SK-N-SH treated with all-trans-retinoic acid at 6 μM for 48 hours (cell line): Measurements from ENCODE around the gene CSNK1D.

Source experiments
- CSDC2 ChIP-seq: fragments of 250-450 bp; sonication (Bioruptor Pico); IDR thresholded peaks from 2 replicates; pipeline ENCODE4 v1.5.0; 2020; ENCODE audit warnings: mild to moderate bottlenecking, moderate library complexity
- OSR1 ChIP-seq: fragments of 250-450 bp; sonication (Bioruptor Pico); IDR thresholded peaks from 2 replicates; pipeline ENCODE4 v1.8.0; 2022; ENCODE audit warnings: moderate library complexity, mild to moderate bottlenecking, inconsistent platforms
- PATZ1 ChIP-seq: fragments of 250-450 bp; sonication (Bioruptor Pico); IDR thresholded peaks from 2 replicates; pipeline ENCODE4 v1.8.0; 2020; ENCODE audit warnings: mild to moderate bottlenecking, moderate library complexity, borderline replicate concordance
- RARB ChIP-seq: fragments of 250-450 bp; sonication (Bioruptor Pico); IDR thresholded peaks from 2 replicates; pipeline ENCODE4 v1.8.0; 2021; ENCODE audit warnings: mild to moderate bottlenecking, moderate library complexity
- ZNF565 ChIP-seq: fragments of 450-650 bp; formaldehyde crosslinking; conservative IDR thresholded peaks from 2 replicates; pipeline ENCODE4 v1.5.0; 2020; ENCODE audit warnings: low read depth, mild to moderate bottlenecking, moderate library complexity
- ZNF8 ChIP-seq: fragments of 450-650 bp; formaldehyde crosslinking; IDR thresholded peaks from 2 replicates; pipeline ENCODE4 v1.5.0; 2020; ENCODE audit warnings: mild to moderate bottlenecking, moderate library complexity

GRCh38 chr17:82239926-82240505 is 33.5 kb downstream of the CSNK1D start:
- TF ChIP-seq RARB (CRISPR knock-in tag) (no peak), ZNF8 (CRISPR knock-in tag) (no peak), PATZ1 (CRISPR knock-in tag) (no peak), CSDC2 (no peak), OSR1 (CRISPR knock-in tag) (no peak), ZNF565 (CRISPR knock-in tag) (no peak)
